Peyer's patch (tissue), 4 donors: Measurements from ENCODE around the gene BUD23. TPM values are rescaled to one million over a fixed set of nuclear protein-coding genes. Genes with fewer than 3 reads are reported as not detected.

Experiments used
- DNase-seq, 3 donors: peaks; one replicate each; pipeline ENCODE4 v3.0.0-alpha.2; 2017 to 2019
- H3K27ac ChIP-seq, 4 donors: fragments of 200-600 bp; sonication (generic); one replicate each; pipeline ENCODE4 v1.5.1; 2016 to 2019
- H3K27me3 ChIP-seq, 2 donors: fragments of 200-600 bp; sonication (generic); one replicate each; pipeline ENCODE4 v1.5.1; 2019
- H3K36me3 ChIP-seq, 3 donors: fragments of 200-600 bp; sonication (generic); one replicate each; pipeline ENCODE4 v1.5.1; 2016 to 2019
- H3K4me1 ChIP-seq, 4 donors: fragments of 200-600 bp; sonication (generic); one replicate each; pipeline ENCODE4 v1.5.1; 2016 to 2019
- H3K4me3 ChIP-seq, 4 donors: fragments of 200-600 bp; sonication (generic); 1 replicate in 3 of 4; 2 replicates in 1 of 4; pipeline ENCODE4 v1.5.1; 2016 to 2019; ENCODE audit warnings: mild to moderate bottlenecking in 1 of 4
- H3K9me3 ChIP-seq, 4 donors: fragments of 200-600 bp; sonication (generic); one replicate each; pipeline ENCODE4 v1.5.1; 2016 to 2019; ENCODE audit warnings: mild to moderate bottlenecking in 1 of 4
- POLR2A ChIP-seq, 2 donors: fragments of 450-650 bp; IDR thresholded peaks; one replicate each; pipeline ENCODE4 v1.5.1; 2017; ENCODE audit warnings: antibody characterized with exemption in 2 of 2, mild to moderate bottlenecking in 2 of 2, moderate library complexity in 2 of 2
- total RNA-seq, 4 donors: library from RNA; depleted of rRNA; stranded (reverse); fragments of >200 nt; gene quantifications; one replicate each; pipeline ENCODE4 v1.1.0, GENCODE V29; 2016
- TF ChIP-seq, protein P1 (sequence below), 6 experiments: fragments of 450-650 bp in 4 of 6; fragments of 200-600 bp in 2 of 6; sonication (generic) in 1 of 6; IDR thresholded peaks; one replicate each; pipeline ENCODE4 v1.5.1; 2017 to 2019; ENCODE audit warnings: antibody characterized with exemption in 6 of 6, mild to moderate bottlenecking in 3 of 6, moderate library complexity in 1 of 6

BUD23 gene
- total RNA-seq, 4 donors from 2014 or later, result 34.5 to 48.7 (median 44.1) TPM

DNA sequence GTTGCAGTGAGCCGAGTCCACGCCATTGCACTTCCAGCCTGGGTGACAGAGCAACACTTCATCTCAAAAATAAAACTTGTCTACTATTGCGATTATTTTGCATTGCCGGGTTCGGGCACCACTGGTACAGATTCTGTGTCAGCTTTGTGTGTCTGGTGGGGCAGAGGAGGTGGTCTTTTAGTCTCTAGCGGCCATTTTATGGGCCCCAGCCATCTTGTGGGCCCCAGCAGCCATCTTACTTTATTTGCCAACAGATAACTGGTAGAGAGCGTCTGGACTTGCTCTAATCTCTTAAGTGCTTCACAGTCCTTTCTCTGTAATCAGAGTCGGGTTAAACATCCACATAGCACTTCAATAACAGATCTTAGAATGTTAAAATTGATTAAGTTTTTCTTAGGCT, 4.9 kb downstream of the BUD23 start:
- H3K36me3 ChIP-seq, result peaks cover 0 to 62% (median 0%) of the 10 kb centered on the region in 3 donors
- no peak for DNase-seq

DNA sequence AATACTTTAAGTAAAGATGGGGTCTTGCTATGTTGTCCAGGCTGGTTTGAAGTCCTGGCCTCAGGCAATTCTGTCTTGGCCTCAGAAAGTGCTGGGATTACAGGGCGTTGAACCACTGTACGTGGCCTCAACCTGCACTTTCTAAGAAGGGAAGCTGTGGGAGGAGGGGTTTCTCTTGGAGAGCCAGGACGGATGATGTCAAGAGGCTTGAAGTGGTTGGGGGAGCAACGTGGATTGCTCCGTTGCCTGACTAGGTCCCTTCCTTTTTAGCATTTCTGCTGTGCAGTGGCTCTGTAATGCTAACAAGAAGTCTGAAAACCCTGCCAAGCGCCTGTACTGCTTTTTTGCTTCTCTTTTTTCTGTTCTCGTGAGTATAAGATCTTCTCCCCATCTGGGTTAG, 7.2 kb downstream of the BUD23 start:
- no peak overlapping the region for H3K27ac ChIP-seq
- no peak overlapping the region for H3K4me3 ChIP-seq
- H3K27me3 ChIP-seq, result no peaks in the 10 kb centered on the region
- H3K4me1 ChIP-seq, result no peaks in the 10 kb centered on the region
- no peak for DNase-seq
- H3K36me3 ChIP-seq, result peaks cover 0 to 85% (median 0%) of the 10 kb centered on the region in 3 donors
- no peaks in the 10 kb centered on the region for H3K9me3 ChIP-seq
- no peak for TF ChIP-seq POLR2A (IDR thresholded peaks at IDR 0.05)
- TF ChIP-seq, protein P1, sequence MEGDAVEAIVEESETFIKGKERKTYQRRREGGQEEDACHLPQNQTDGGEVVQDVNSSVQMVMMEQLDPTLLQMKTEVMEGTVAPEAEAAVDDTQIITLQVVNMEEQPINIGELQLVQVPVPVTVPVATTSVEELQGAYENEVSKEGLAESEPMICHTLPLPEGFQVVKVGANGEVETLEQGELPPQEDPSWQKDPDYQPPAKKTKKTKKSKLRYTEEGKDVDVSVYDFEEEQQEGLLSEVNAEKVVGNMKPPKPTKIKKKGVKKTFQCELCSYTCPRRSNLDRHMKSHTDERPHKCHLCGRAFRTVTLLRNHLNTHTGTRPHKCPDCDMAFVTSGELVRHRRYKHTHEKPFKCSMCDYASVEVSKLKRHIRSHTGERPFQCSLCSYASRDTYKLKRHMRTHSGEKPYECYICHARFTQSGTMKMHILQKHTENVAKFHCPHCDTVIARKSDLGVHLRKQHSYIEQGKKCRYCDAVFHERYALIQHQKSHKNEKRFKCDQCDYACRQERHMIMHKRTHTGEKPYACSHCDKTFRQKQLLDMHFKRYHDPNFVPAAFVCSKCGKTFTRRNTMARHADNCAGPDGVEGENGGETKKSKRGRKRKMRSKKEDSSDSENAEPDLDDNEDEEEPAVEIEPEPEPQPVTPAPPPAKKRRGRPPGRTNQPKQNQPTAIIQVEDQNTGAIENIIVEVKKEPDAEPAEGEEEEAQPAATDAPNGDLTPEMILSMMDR (IDR thresholded peaks at IDR 0.05), result no peak

More for the DNA sequence above, 4.9 kb downstream of the BUD23 start:
- Histone ChIP-seq H3K27me3 (no peaks in the 10 kb centered on the region), H3K9me3 (no peaks in the 10 kb centered on the region), H3K4me1 (peaks cover 0 to 6% (median 2%) of the 10 kb centered on the region in 4 donors), H3K27ac (no peak overlapping the region), H3K4me3 (no peak overlapping the region)
- no peak for TF ChIP-seq POLR2A (IDR thresholded peaks at IDR 0.05)
- TF ChIP-seq, protein P1 (IDR thresholded peaks at IDR 0.05), result no peak

DNA sequence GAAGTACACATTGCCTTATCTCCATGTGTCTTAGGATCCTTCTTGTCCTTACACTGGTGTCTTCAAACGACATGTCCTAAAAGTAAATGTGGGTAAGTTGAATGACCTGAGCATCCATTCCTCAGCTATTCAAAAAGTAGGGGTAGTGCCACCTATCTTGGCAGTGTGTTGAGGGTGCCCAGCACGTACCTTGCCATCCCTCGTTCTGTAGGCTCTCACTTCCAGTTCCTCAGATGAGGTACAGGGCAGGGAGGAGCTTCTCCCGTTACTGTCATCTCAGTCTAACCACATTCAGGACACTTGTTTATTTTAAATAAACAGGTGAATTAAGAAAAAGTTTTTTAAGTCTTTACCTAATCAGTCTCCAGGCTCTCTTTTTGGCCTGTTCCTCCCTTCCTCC, 13.0 kb downstream of the BUD23 start:
- no peak overlapping the region for H3K4me3 ChIP-seq
- H3K4me1 ChIP-seq, result no peaks in the 10 kb centered on the region
- no peak overlapping the region for H3K27ac ChIP-seq
- DNase-seq, result no peak
- TF ChIP-seq, protein P1 (IDR thresholded peaks at IDR 0.05), result no peak
- no peak for TF ChIP-seq POLR2A (IDR thresholded peaks at IDR 0.05)
- H3K27me3 ChIP-seq, result no peaks in the 10 kb centered on the region
- no peaks in the 10 kb centered on the region for H3K9me3 ChIP-seq
- H3K36me3 ChIP-seq, result peaks cover 0 to 83% (median 0%) of the 10 kb centered on the region in 3 donors

DNA sequence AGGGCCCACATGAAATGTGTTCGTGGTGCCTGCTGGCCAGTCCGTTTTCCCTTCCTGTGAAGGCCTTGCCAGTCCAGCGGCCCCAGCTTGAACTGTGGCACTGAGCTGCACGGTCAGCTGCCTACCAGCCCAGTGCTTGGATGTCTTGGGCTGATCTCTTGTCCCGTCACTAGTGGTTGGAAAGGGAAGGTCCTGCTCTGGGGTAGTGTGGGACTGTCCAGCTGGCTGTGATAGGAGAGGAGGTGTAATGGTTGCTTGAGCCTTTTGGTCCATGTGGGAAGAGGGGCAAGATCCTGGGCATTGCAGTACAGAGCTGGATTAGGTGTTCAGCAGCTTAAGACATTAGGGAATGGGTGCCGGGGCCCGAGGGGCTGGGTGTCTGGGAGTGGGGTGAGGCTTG, 15.0 kb downstream of the BUD23 start:
- TF ChIP-seq, protein P1 (IDR thresholded peaks at IDR 0.05), result no peak
- no peak for TF ChIP-seq POLR2A (IDR thresholded peaks at IDR 0.05)
- H3K27ac ChIP-seq, result no peak overlapping the region
- H3K9me3 ChIP-seq, result no peaks in the 10 kb centered on the region
- no peaks in the 10 kb centered on the region for H3K4me1 ChIP-seq
- no peak overlapping the region for H3K4me3 ChIP-seq
- DNase-seq, result no peak
- H3K27me3 ChIP-seq, result no peaks in the 10 kb centered on the region
- peaks cover 0 to 62% (median 0%) of the 10 kb centered on the region in 3 donors for H3K36me3 ChIP-seq

DNA sequence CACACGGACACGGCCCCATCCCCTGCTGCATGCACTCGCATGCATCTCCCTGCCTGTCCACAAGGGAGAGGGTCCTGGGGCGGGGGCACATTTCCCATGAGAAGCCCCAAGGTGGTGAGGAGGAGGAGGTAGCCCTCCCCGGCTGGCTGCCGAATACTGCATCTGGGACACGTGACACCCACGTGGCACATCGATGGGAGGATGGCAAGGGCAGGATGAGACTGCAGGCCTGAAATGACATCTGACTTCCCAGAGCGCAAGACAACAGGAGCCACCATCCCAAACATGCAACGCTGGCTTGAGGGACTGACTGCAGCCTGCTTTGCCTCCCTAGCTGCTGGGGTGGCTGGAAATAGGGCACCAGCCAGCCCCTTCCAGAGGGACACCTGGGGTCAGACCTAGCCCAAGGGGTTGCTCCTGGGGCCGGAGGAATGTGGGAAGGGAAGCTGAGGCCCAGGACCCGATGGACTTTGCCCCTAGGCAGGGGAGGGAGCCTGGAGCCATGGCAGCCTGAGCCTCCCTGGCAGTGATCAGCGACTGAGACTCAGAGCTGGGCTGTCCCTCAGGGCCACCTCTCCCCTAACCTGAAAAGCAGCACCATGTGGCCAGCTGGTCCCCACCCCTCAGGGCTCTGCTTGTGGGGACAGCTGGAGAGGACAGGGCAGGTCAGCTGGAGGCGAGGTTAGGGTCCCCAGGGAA, 16.1 kb downstream of the BUD23 start:
- no peaks in the 10 kb centered on the region for H3K9me3 ChIP-seq
- H3K27me3 ChIP-seq, result no peaks in the 10 kb centered on the region
- H3K4me1 ChIP-seq, result peaks cover 0 to 5% (median 0%) of the 10 kb centered on the region in 4 donors
- peaks cover 0 to 51% (median 0%) of the 10 kb centered on the region in 3 donors for H3K36me3 ChIP-seq
- no peak overlapping the region for H3K4me3 ChIP-seq
- no peak overlapping the region for H3K27ac ChIP-seq
- no peak for TF ChIP-seq POLR2A (IDR thresholded peaks at IDR 0.05)
- TF ChIP-seq, protein P1 (IDR thresholded peaks at IDR 0.05), result no peak
- no peak for DNase-seq
